OCI-LY3 (cell line): ENCODE data around the gene NOTUM.

Experiments used
- H2AFZ ChIP-seq: fragments of 200-600, 300-600 bp; shearing (Covaris generic); 2 replicates; pipeline ENCODE4 v1.6.0; 2014; ENCODE audit warnings: antibody characterized with exemption, low read depth, low read length
- H3K27ac ChIP-seq: fragments of 200-600, 300-600 bp; sonication (generic); 2 replicates; pipeline ENCODE4 v1.5.1; 2014; ENCODE audit warnings: mild to moderate bottlenecking, low read length, moderate library complexity, mixed read lengths
- H3K27me3 ChIP-seq: fragments of 200-600, 300-600 bp; sonication (generic); 2 replicates; pipeline ENCODE4 v1.6.1; 2014; ENCODE audit warnings: low read depth, low read length, mixed read lengths
- H3K36me3 ChIP-seq: fragments of 200-600, 300-600 bp; sonication (generic); replicated peaks from 2 replicates; pipeline ENCODE3; 2014; ENCODE audit warnings: low read depth, low read length, mixed read lengths
- H3K4me1 ChIP-seq: fragments of 300-600, 200-600 bp; sonication (generic); 2 replicates; pipeline ENCODE4 v1.6.1; 2014; ENCODE audit warnings: low read length, mixed read lengths
- H3K4me2 ChIP-seq: fragments of 200-600, 300-600 bp; sonication (generic); 2 replicates; pipeline ENCODE4 v1.6.1; 2014; ENCODE audit warnings: low read length, mixed read lengths
- H3K4me3 ChIP-seq: fragments of 300-600, 200-600 bp; sonication (generic); 2 replicates; pipeline ENCODE4 v1.5.1; 2014; ENCODE audit warnings: antibody characterized with exemption, mild to moderate bottlenecking, low read length, moderate library complexity
- H3K79me2 ChIP-seq: fragments of 300-600, 200-600 bp; shearing (Covaris generic); 2 replicates; pipeline ENCODE4 v1.6.1; 2014; ENCODE audit warnings: mild to moderate bottlenecking, low read length, mixed read lengths
- H3K9ac ChIP-seq: fragments of 300-600, 200-600 bp; shearing (Covaris generic); 2 replicates; pipeline ENCODE4 v1.6.0; 2014; ENCODE audit warnings: mild to moderate bottlenecking, low read length, moderate library complexity
- H3K9me3 ChIP-seq: fragments of 200-600, 300-600 bp; shearing (Covaris generic); 2 replicates; pipeline ENCODE4 v1.6.1; 2014; ENCODE audit warnings: low read length, mixed read lengths; ENCODE audit not compliant: insufficient read depth
- H4K20me1 ChIP-seq: fragments of 200-600, 300-600 bp; sonication (generic); 2 replicates; pipeline ENCODE4 v1.6.1; 2016; ENCODE audit warnings: low read length, mixed read lengths; ENCODE audit not compliant: insufficient read depth
- CTCF ChIP-seq: fragments of 200-600, 300-600 bp; sonication (generic); IDR thresholded peaks from 2 replicates; pipeline ENCODE4 v1.5.1; 2014; ENCODE audit warnings: antibody characterized with exemption, low read length, low read depth
- EZH2phosphoT487 ChIP-seq: fragments of 200-600 bp; shearing (Covaris generic); IDR thresholded peaks from 2 replicates; pipeline ENCODE4 v1.6.1; 2018; ENCODE audit warnings: antibody characterized with exemption, mixed run types, low read depth

The NOTUM gene

GRCh38 chr17:81998212-81998611 is 37.2 kb upstream of the NOTUM start:
- Histone ChIP-seq H4K20me1 (no peaks in the 10 kb centered on the region), H3K9ac (no peak overlapping the region), H3K9me3 (no peaks in the 10 kb centered on the region), H3K27ac (no peak overlapping the region), H2AFZ (no peak overlapping the region), H3K79me2 (no peaks in the 10 kb centered on the region), H3K4me3 (no peak overlapping the region), H3K36me3 (no peaks in the 10 kb centered on the region), H3K4me2 (no peak overlapping the region), H3K4me1 (no peaks in the 10 kb centered on the region), H3K27me3 (no peaks in the 10 kb centered on the region)
- no peak for TF ChIP-seq CTCF
- TF ChIP-seq EZH2phosphoT487: no peak

GRCh38 chr17:81996757-81997441 is 35.9 kb upstream of the NOTUM start:
- Histone ChIP-seq H3K4me2 (no peak overlapping the region), H4K20me1 (no peaks in the 10 kb centered on the region), H3K9ac (no peak overlapping the region), H3K27me3 (no peaks in the 10 kb centered on the region), H3K9me3 (no peaks in the 10 kb centered on the region), H2AFZ (no peak overlapping the region), H3K4me1 (no peaks in the 10 kb centered on the region), H3K36me3 (no peaks in the 10 kb centered on the region), H3K27ac (no peak overlapping the region), H3K79me2 (no peaks in the 10 kb centered on the region), H3K4me3 (no peak overlapping the region)
- TF ChIP-seq CTCF (no peak), EZH2phosphoT487 (no peak)

- Histone ChIP-seq H3K9me3 (no peaks in the 10 kb centered on the region), H2AFZ (no peak overlapping the region), H3K36me3 (no peaks in the 10 kb centered on the region), H3K27ac (no peak overlapping the region), H3K4me3 (no peak overlapping the region), H3K79me2 (no peaks in the 10 kb centered on the region), H3K27me3 (no peaks in the 10 kb centered on the region), H3K9ac (no peak overlapping the region), H3K4me2 (no peak overlapping the region), H3K4me1 (no peaks in the 10 kb centered on the region), H4K20me1 (no peaks in the 10 kb centered on the region)
- TF ChIP-seq CTCF: no peak
- no peak for TF ChIP-seq EZH2phosphoT487
Measured at GRCh38 chr17:81996232-81996756, 35.3 kb upstream of the NOTUM start.

GRCh38 chr17:81995463-81996231 is 34.7 kb upstream of the NOTUM start:
- H3K27ac ChIP-seq: no peak overlapping the region
- H3K4me2 ChIP-seq: no peak overlapping the region
- TF ChIP-seq CTCF: no peak
- TF ChIP-seq EZH2phosphoT487: no peak
- no peak overlapping the region for H2AFZ ChIP-seq
- H3K9ac ChIP-seq: no peak overlapping the region
- no peaks in the 10 kb centered on the region for H3K4me1 ChIP-seq
- no peaks in the 10 kb centered on the region for H3K27me3 ChIP-seq
- no peaks in the 10 kb centered on the region for H3K79me2 ChIP-seq
- H3K4me3 ChIP-seq: no peak overlapping the region
- H4K20me1 ChIP-seq: no peaks in the 10 kb centered on the region
- H3K9me3 ChIP-seq: no peaks in the 10 kb centered on the region
- H3K36me3 ChIP-seq: no peaks in the 10 kb centered on the region
